K562 (cell line): ENCODE data around the gene DEPP1. TPM values are rescaled to one million over a fixed set of nuclear protein-coding genes. Genes with fewer than 3 reads are reported as not detected.
A peak's percentile ranks its signal among the peaks of the same experiment; 100 is the strongest.

Experiments used
- ATAC-seq: fragments of 200-7000 bp; cut with Tn5 transposase; 3 replicates; pipeline ENCODE4 v1.9.1; 2020; ENCODE audit warnings: moderate library complexity
- BruUV-seq: library from RNA; stranded (reverse); fragments of 400-500 nt; replicated peaks from 2 replicates; lab custom pipeline; 2021; lab: Mats Ljungman, UMichigan
- CTCF ChIA-PET: fragments of 300-600 bp; formaldehyde crosslinking; extraction: SDS; loops from one replicate; lab custom pipeline; 2021; ENCODE audit warnings: low intra/inter-chr PET ratio; lab: Yijun Ruan, JAX
- POLR2A ChIA-PET: fragments of 300-600, 350-650 bp; sonication (Branson Sonifier 250); formaldehyde crosslinking; extraction: SDS; loops from one replicate; lab custom pipeline; 2021; ENCODE audit warnings: antibody characterized with exemption, inconsistent platforms; lab: Yijun Ruan, JAX
- DNase-seq, 4 experiments: peaks; one replicate each; pipeline versions ENCODE4 v3.0.0 to v3.0.0-alpha.2; 2011 to 2018; ENCODE audit warnings: low spot score in 3 of 4, mixed read lengths in 3 of 4; ENCODE audit errors: extremely low read depth in 1 of 4
- FAIRE-seq: peaks from 2 replicates; lab custom pipeline; 2011; peaks lifted over from hg19 to GRCh38; lab: Jason Lieb, UNC
- H2AFZ ChIP-seq: 2 replicates; pipeline ENCODE4 v1.6.0; 2011; ENCODE audit warnings: low read depth, low read length, control low read depth, inconsistent platforms
- H3K27ac ChIP-seq: fragments of 200-600 bp; 3 replicates; pipeline ENCODE4 v1.8.0; 2011; ENCODE audit warnings: low read depth, mild to moderate bottlenecking, control low read depth, inconsistent platforms, low read length, moderate library complexity, mixed read lengths; ENCODE audit errors: extremely low read depth
- H3K27me3 ChIP-seq, 2 experiments: fragments of 300-600 bp in 1 of 2; 2 replicates in 1 of 2; 3 replicates in 1 of 2; pipeline versions ENCODE4 v1.6.0 to v1.8.0; 2011; ENCODE audit warnings: inconsistent platforms in 2 of 2, low read length in 2 of 2, mild to moderate bottlenecking in 1 of 2, mixed read lengths in 1 of 2, moderate library complexity in 1 of 2; ENCODE audit not compliant: control insufficient read depth in 2 of 2, insufficient read depth in 2 of 2
- H3K36me3 ChIP-seq: fragments of 300-600 bp; 3 replicates; pipeline ENCODE4 v1.8.0; 2011; ENCODE audit warnings: mild to moderate bottlenecking, low read length, inconsistent platforms; ENCODE audit not compliant: control insufficient read depth, insufficient read depth
- H3K4me1 ChIP-seq, 2 experiments: fragments of 200-600 bp in 1 of 2; replicated peaks in 1 of 2; 2 replicates in 1 of 2; 3 replicates in 1 of 2; pipeline versions ENCODE4 v1.5.1 to v1.8.0; 2011; ENCODE audit warnings: inconsistent platforms in 2 of 2, low read length in 2 of 2, mild to moderate bottlenecking in 1 of 2, mixed read lengths in 1 of 2, moderate library complexity in 1 of 2; ENCODE audit not compliant: control insufficient read depth in 2 of 2, insufficient read depth in 2 of 2
- H3K4me2 ChIP-seq: 2 replicates; pipeline ENCODE4 v1.6.1; 2011; ENCODE audit warnings: low read length, control low read depth, inconsistent platforms, mixed read lengths; ENCODE audit not compliant: insufficient read depth
- H3K4me3 ChIP-seq: fragments of 200-600 bp; sonication (generic), shearing (Covaris generic); 2 replicates; pipeline ENCODE4 v1.5.1; 2016; ENCODE audit warnings: control low read depth, inconsistent platforms
- H3K79me2 ChIP-seq: fragments of 200-600 bp; 3 replicates; pipeline ENCODE4 v1.8.0; 2011; ENCODE audit warnings: low read length, inconsistent platforms; ENCODE audit not compliant: control insufficient read depth, insufficient read depth
- H3K9ac ChIP-seq, 2 experiments: 2 replicates each; pipeline versions ENCODE4 v1.6.0 to v1.6.1; 2011; ENCODE audit warnings: low read depth in 2 of 2, low read length in 2 of 2, control low read depth in 1 of 2, inconsistent platforms in 1 of 2, mild to moderate bottlenecking in 1 of 2, mixed read lengths in 1 of 2; ENCODE audit not compliant: insufficient read depth in 1 of 2
- H3K9me1 ChIP-seq: one replicate; pipeline ENCODE4 v1.6.0; 2011; ENCODE audit warnings: inconsistent platforms, mild to moderate bottlenecking, low read length, moderate library complexity; ENCODE audit not compliant: control insufficient read depth, insufficient read depth
- H3K9me3 ChIP-seq: replicated peaks from 2 replicates; pipeline ENCODE4 v1.5.1; 2011; ENCODE audit warnings: low read depth, low read length, inconsistent platforms; ENCODE audit not compliant: control insufficient read depth, insufficient read depth
- H4K20me1 ChIP-seq: replicated peaks from 2 replicates; pipeline ENCODE4 v1.6.1; 2011; ENCODE audit warnings: low read length, inconsistent platforms, mixed read lengths; ENCODE audit not compliant: control insufficient read depth, insufficient read depth
- EWSR1 ChIP-seq: fragments of 450-650 bp; IDR thresholded peaks from 2 replicates; pipeline ENCODE4 v1.6.1; 2018; ENCODE audit warnings: borderline replicate concordance, mild to moderate bottlenecking, low read depth, moderate library complexity; ENCODE audit not compliant: partially characterized antibody
- HLTF ChIP-seq: fragments of 450-650 bp; IDR thresholded peaks from 2 replicates; pipeline ENCODE4 v1.6.1; 2016
- ILF3 ChIP-seq: fragments of 450-650 bp; IDR thresholded peaks from 2 replicates; pipeline ENCODE4 v1.6.1; 2018; ENCODE audit warnings: antibody characterized with exemption, mild to moderate bottlenecking, moderate library complexity, borderline replicate concordance
- MIER1 ChIP-seq: fragments of 450-650 bp; IDR thresholded peaks from 2 replicates; pipeline ENCODE4 v1.6.1; 2016; ENCODE audit warnings: antibody characterized with exemption, mild to moderate bottlenecking, low read depth
- NFE2L1 ChIP-seq: fragments of 450-650 bp; IDR thresholded peaks from 2 replicates; pipeline ENCODE4 v1.6.1; 2016; ENCODE audit warnings: missing genetic modification characterization, low read depth, mild to moderate bottlenecking, missing compliant biosample characterization, moderate library complexity, borderline replicate concordance
- OTX1 ChIP-seq: fragments of 450-650 bp; formaldehyde crosslinking; IDR thresholded peaks from 2 replicates; pipeline ENCODE4 v1.4.0; 2022; ENCODE audit warnings: mild to moderate bottlenecking
- PHF21A ChIP-seq: fragments of 450-650 bp; IDR thresholded peaks from 2 replicates; pipeline ENCODE4 v1.6.1; 2017; ENCODE audit warnings: low read depth, borderline replicate concordance
- SMARCC2 ChIP-seq: fragments of 450-650 bp; IDR thresholded peaks from 2 replicates; pipeline ENCODE4 v1.6.1; 2017; ENCODE audit warnings: antibody characterized with exemption, moderate library complexity, mild to moderate bottlenecking, low read depth
- TBP ChIP-seq: optimal IDR thresholded peaks from 2 replicates; pipeline ENCODE3; 2011; ENCODE audit warnings: low read depth, low read length, improper control_type of control experiment
- ZNF316 ChIP-seq: fragments of 450-650 bp; IDR thresholded peaks from 2 replicates; pipeline ENCODE4 v1.6.1; 2016
- ZNF609 ChIP-seq: sonication (generic); formaldehyde crosslinking; IDR thresholded peaks from 2 replicates; pipeline ENCODE4 v1.8.1; 2023; ENCODE audit warnings: missing genetic modification reagents, mild to moderate bottlenecking, borderline replicate concordance
- WGBS: fragments of 100-300 bp; shearing (Covaris generic); methylation state at CpG from one replicate; pipeline ENCODE4 v1.1.6; 2016; ENCODE audit warnings: low coverage, mixed read lengths; ENCODE audit not compliant: insufficient coverage; ENCODE audit errors: missing lambda C conversion rate; 5-methylcytosine and 5-hydroxymethylcytosine counted together
- in situ Hi-C: fragments of 300-500 bp; cut with MboI; formaldehyde crosslinking; loops from 4 replicates; pipeline ENCODE4 v1.15.0; 2018; ENCODE audit warnings: inconsistent platforms, mixed read lengths
- intact Hi-C: fragments of 100-400 bp; cut with micrococcal nuclease; formaldehyde crosslinking; loops from 2 replicates; pipeline ENCODE4 v1.14.2; 2022
- polyA plus RNA-seq, 8 experiments: library from polyadenylated mRNA; depleted of rRNA in 4 of 8; stranded (reverse) in 5 of 8; unstranded in 3 of 8; fragments of >200 nt; fragmentation: Nextera tagmentation in 2 of 8; fragmentation: Illumina TruSeq in 1 of 8; extraction: Ambion mirVana in 2 of 8; extraction: Trizol in 1 of 8; gene quantifications; 2 replicates each; pipeline versions ENCODE4 v1.2.1 to v1.2.3, GENCODE V29; 2011 to 2014; ENCODE audit warnings: inconsistent platforms in 1 of 8, missing spikeins in 1 of 8
- total RNA-seq, 7 experiments: library from RNA; depleted of rRNA in 6 of 7; stranded (reverse); fragments of >200 nt in 6 of 7; fragmentation: Illumina TruSeq in 2 of 7; extraction: Trizol in 2 of 7; gene quantifications; 2 replicates each; pipeline versions ENCODE4 v1.2.1 to v1.2.3, GENCODE V29; 2011 to 2021; ENCODE audit warnings: low replicate concordance in 1 of 7

Gene DEPP1
- total and polyA plus RNA-seq, 9 of the 15 experiments (the other 6 are each of a cell fraction or from before 2014, with no cell fraction given) = 0.04 to 0.54 (median 0.20) TPM; not detected in 1

GRCh38 chr10:44960088-44960460 is 18.5 kb downstream of the DEPP1 start:
- 0 out of 4 replicates have a peak overlapping the region, but pooled peaks of 1 of the 2 experiments have one; percentile 66 for H3K9ac ChIP-seq
- H3K4me1 ChIP-seq = peaks cover 8 to 16% of the 10 kb centered on the region in 2 experiments; a peak in 4 of 5 replicates
- FAIRE-seq = no peak
- no TSS peak for BruUV-seq
- TF ChIP-seq OTX1 (CRISPR knock-in tag) (no peak), ILF3 (no peak), ZNF609 (CRISPR knock-in tag) (no peak), EWSR1 (no peak), NFE2L1 (tag) (no peak), TBP (no peak), PHF21A (no peak), ZNF316 (no peak), HLTF (no peak), MIER1 (no peak), SMARCC2 (no peak)
- peaks cover 8% of the 10 kb centered on the region; the same call in 1 of the 2 replicates for H4K20me1 ChIP-seq
- intact Hi-C loops = no loop called here
- WGBS = 42% methylated on average over 8 of the region's 8 CpGs
- peak overlapping the region; percentile 62 for H3K4me3 ChIP-seq
- no peak overlapping the region for H3K27ac ChIP-seq
- peaks cover 4% of the 10 kb centered on the region for H3K9me1 ChIP-seq
- CTCF ChIA-PET = no interaction called here
- peaks cover 15 to 28% of the 10 kb centered on the region in 2 experiments; a peak in 4 of 5 replicates for H3K27me3 ChIP-seq
- no peaks in the 10 kb centered on the region for H3K9me3 ChIP-seq
- no peak overlapping the region for H2AFZ ChIP-seq
- POLR2A ChIA-PET = no interaction called here
- H3K4me2 ChIP-seq = peak overlapping the region; percentile 70
- H3K79me2 ChIP-seq = no peaks in the 10 kb centered on the region
- in situ Hi-C loops = no loop called here
- DNase-seq = no peak
- no peak for ATAC-seq
- H3K36me3 ChIP-seq = no peaks in the 10 kb centered on the region
